Measurements from ENCODE around the gene GDI2. TPM values are rescaled to one million over a fixed set of nuclear protein-coding genes. Genes with fewer than 3 reads are reported as not detected.
A peak's percentile ranks its signal among the peaks of the same experiment; 100 is the strongest.

GDI2 gene
- total and polyA plus RNA-seq, 4 donors = 103 to 190 (median 155) TPM

DNA sequence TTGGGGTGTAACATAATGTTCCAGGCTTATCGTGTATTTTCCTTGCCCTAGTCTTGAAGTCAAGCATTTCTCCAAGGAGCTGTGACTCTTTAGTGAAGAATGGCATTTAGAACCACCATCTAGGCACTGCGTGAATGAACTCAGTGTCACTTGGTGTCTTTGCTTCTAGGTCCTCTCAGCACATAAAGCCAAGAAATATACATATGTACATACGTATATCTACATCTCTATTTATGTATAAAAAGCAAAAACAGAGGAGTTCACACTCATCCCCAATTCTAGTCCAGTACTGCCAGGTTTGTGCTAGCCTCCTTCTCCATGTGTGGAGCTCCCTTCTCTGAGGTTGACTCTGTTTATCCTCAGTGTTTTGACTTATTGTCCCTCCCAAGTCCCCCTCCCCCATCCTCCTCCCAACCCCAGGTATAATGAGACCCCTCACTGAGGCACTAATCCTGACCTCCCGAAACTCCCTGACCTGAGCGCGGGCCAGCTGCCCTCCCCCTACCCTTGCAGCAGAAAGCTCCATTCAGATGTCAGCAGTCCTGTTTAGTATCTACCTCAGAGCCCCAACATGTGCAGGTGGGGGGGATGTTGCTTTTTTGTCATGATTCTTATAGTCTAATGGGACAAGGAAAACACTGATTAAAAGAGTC is 61.5 kb downstream of the GDI2 start:
- Histone ChIP-seq H3K4me1 (ENCODE audit: control insufficient read depth in 4 of 4, insufficient read depth in 4 of 4, low read length in 3 of 4) (peaks cover 0 to 7% (median 0%) of the 10 kb centered on the region in 4 donors), H3K36me3 (ENCODE audit: control insufficient read depth in 4 of 4, insufficient read depth in 3 of 4, low read depth in 1 of 4, low read length in 3 of 4) (peaks cover 4 to 22% (median 14%) of the 10 kb centered on the region in 4 donors), H3K9ac (ENCODE audit: low read depth in 1 of 2, low read length in 2 of 2) (peak overlapping the region in 1 of 2 donors; percentile 32), H3K9me3 (ENCODE audit: control insufficient read depth in 4 of 4, low read length in 3 of 4) (no peaks in the 10 kb centered on the region), H3K4me3 (ENCODE audit: low read depth in 1 of 3, low read length in 3 of 3) (no peak overlapping the region), H3K27me3 (ENCODE audit: control insufficient read depth in 4 of 4, insufficient read depth in 4 of 4, low read length in 3 of 4) (no peaks in the 10 kb centered on the region), H3K27ac (ENCODE audit: low read depth in 1 of 2, low read length in 2 of 2) (peak overlapping the region; percentile 87 to 89)
- TF ChIP-seq NR2F2 (IDR thresholded peaks at IDR 0.05) (no peak), RXRA (IDR thresholded peaks at IDR 0.05) (no peak), SP1 (IDR thresholded peaks at IDR 0.05) (no peak), RAD21 (IDR thresholded peaks at IDR 0.05) (no peak)
- TF ChIP-seq, protein P1, sequence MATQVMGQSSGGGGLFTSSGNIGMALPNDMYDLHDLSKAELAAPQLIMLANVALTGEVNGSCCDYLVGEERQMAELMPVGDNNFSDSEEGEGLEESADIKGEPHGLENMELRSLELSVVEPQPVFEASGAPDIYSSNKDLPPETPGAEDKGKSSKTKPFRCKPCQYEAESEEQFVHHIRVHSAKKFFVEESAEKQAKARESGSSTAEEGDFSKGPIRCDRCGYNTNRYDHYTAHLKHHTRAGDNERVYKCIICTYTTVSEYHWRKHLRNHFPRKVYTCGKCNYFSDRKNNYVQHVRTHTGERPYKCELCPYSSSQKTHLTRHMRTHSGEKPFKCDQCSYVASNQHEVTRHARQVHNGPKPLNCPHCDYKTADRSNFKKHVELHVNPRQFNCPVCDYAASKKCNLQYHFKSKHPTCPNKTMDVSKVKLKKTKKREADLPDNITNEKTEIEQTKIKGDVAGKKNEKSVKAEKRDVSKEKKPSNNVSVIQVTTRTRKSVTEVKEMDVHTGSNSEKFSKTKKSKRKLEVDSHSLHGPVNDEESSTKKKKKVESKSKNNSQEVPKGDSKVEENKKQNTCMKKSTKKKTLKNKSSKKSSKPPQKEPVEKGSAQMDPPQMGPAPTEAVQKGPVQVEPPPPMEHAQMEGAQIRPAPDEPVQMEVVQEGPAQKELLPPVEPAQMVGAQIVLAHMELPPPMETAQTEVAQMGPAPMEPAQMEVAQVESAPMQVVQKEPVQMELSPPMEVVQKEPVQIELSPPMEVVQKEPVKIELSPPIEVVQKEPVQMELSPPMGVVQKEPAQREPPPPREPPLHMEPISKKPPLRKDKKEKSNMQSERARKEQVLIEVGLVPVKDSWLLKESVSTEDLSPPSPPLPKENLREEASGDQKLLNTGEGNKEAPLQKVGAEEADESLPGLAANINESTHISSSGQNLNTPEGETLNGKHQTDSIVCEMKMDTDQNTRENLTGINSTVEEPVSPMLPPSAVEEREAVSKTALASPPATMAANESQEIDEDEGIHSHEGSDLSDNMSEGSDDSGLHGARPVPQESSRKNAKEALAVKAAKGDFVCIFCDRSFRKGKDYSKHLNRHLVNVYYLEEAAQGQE (IDR thresholded peaks at IDR 0.05) = no peak
- TF ChIP-seq, protein P2, sequence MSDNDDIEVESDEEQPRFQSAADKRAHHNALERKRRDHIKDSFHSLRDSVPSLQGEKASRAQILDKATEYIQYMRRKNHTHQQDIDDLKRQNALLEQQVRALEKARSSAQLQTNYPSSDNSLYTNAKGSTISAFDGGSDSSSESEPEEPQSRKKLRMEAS (IDR thresholded peaks at IDR 0.05) = no peak
- DNase-seq (ENCODE audit: low spot score) = no peak
- whole genome bisulfite sequencing = 74% methylated on average over 6 of the region's 6 CpGs

DNA sequence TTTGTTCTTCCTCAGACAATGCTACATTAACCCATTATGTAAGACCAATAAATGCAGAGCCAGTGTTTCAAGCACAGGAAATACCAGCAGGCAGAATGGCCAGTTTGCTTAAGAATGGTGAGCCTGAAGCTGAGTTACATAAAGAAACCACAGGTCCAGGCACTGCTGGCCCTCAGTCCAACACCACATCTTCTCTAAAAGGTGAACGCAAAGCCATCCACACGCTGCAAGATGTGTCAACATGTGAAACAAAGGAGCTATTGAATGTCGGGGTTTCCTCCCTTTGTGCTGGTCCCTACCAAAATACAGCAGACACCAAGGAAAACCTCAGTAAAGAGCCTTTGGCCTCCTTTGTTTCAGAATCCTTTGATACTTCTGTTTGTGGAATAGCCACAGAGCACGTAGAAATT is 64.8 kb downstream of the GDI2 start:
- no peaks in the 10 kb centered on the region for H3K27me3 ChIP-seq (ENCODE audit: control insufficient read depth in 4 of 4, insufficient read depth in 4 of 4, low read length in 3 of 4)
- H3K36me3 ChIP-seq (ENCODE audit: control insufficient read depth in 4 of 4, insufficient read depth in 3 of 4, low read depth in 1 of 4, low read length in 3 of 4) = peaks cover 5 to 25% (median 21%) of the 10 kb centered on the region in 4 donors
- WGBS = 94% methylated on average over 4 of the region's 4 CpGs

DNA sequence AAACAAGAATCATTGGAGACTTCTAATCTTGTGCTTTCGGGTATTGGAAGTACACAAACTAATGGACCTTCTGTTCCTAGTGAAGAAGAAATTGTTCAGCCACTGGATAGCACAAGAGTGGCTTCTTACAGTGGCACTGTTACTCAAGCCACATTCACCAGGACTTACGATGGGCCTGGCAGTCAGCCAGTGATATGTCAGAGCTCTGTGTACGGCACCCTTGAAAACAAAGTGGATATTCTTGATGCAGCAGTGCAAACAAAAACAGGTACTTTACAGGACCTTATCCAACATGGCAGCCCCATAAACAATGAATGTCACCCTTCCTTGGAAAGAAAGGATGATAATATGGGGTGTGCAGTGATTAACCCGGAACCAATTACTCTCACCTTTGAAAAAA is 67.0 kb downstream of the GDI2 start:
- H3K4me3 ChIP-seq (ENCODE audit: low read depth in 1 of 3, low read length in 3 of 3) = no peak overlapping the region
- no peak for DNase-seq (ENCODE audit: low spot score)
- no peak overlapping the region for H3K9ac ChIP-seq (ENCODE audit: low read depth in 1 of 2, low read length in 2 of 2)
- no peaks in the 10 kb centered on the region for H3K4me1 ChIP-seq (ENCODE audit: control insufficient read depth in 4 of 4, insufficient read depth in 4 of 4, low read length in 3 of 4)
- no peak overlapping the region for H3K27ac ChIP-seq (ENCODE audit: low read depth in 1 of 2, low read length in 2 of 2)
- no peaks in the 10 kb centered on the region for H3K9me3 ChIP-seq (ENCODE audit: control insufficient read depth in 4 of 4, low read length in 3 of 4)
- H3K27me3 ChIP-seq (ENCODE audit: control insufficient read depth in 4 of 4, insufficient read depth in 4 of 4, low read length in 3 of 4) = no peaks in the 10 kb centered on the region
- 89% methylated on average over 4 of the region's 4 CpGs for WGBS
- H3K36me3 ChIP-seq (ENCODE audit: control insufficient read depth in 4 of 4, insufficient read depth in 3 of 4, low read depth in 1 of 4, low read length in 3 of 4) = peaks cover 5 to 39% (median 31%) of the 10 kb centered on the region in 4 donors
- no peak for TF ChIP-seq GABPA (IDR thresholded peaks at IDR 0.05 in 1 of 2, conservative IDR thresholded peaks at IDR 0.05 in 1 of 2)
- no peak for TF ChIP-seq RXRA (IDR thresholded peaks at IDR 0.05)
- no peak for TF ChIP-seq JUND (IDR thresholded peaks at IDR 0.05)
- no peak for TF ChIP-seq SP1 (IDR thresholded peaks at IDR 0.05)
- no peak for TF ChIP-seq TAF1 (conservative IDR thresholded peaks at IDR 0.05)
- TF ChIP-seq, protein P3, sequence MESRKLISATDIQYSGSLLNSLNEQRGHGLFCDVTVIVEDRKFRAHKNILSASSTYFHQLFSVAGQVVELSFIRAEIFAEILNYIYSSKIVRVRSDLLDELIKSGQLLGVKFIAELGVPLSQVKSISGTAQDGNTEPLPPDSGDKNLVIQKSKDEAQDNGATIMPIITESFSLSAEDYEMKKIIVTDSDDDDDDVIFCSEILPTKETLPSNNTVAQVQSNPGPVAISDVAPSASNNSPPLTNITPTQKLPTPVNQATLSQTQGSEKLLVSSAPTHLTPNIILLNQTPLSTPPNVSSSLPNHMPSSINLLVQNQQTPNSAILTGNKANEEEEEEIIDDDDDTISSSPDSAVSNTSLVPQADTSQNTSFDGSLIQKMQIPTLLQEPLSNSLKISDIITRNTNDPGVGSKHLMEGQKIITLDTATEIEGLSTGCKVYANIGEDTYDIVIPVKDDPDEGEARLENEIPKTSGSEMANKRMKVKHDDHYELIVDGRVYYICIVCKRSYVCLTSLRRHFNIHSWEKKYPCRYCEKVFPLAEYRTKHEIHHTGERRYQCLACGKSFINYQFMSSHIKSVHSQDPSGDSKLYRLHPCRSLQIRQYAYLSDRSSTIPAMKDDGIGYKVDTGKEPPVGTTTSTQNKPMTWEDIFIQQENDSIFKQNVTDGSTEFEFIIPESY (IDR thresholded peaks at IDR 0.05) = no peak
- TF ChIP-seq, protein P4, sequence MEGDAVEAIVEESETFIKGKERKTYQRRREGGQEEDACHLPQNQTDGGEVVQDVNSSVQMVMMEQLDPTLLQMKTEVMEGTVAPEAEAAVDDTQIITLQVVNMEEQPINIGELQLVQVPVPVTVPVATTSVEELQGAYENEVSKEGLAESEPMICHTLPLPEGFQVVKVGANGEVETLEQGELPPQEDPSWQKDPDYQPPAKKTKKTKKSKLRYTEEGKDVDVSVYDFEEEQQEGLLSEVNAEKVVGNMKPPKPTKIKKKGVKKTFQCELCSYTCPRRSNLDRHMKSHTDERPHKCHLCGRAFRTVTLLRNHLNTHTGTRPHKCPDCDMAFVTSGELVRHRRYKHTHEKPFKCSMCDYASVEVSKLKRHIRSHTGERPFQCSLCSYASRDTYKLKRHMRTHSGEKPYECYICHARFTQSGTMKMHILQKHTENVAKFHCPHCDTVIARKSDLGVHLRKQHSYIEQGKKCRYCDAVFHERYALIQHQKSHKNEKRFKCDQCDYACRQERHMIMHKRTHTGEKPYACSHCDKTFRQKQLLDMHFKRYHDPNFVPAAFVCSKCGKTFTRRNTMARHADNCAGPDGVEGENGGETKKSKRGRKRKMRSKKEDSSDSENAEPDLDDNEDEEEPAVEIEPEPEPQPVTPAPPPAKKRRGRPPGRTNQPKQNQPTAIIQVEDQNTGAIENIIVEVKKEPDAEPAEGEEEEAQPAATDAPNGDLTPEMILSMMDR (IDR thresholded peaks at IDR 0.05; ENCODE audit: low read depth, low read length, missing input control) = no peak
- TF ChIP-seq, protein P1 (IDR thresholded peaks at IDR 0.05) = no peak
- no peak for TF ChIP-seq FOXA2 (IDR thresholded peaks at IDR 0.05)
- TF ChIP-seq NR2F2 (IDR thresholded peaks at IDR 0.05) = no peak
- TF ChIP-seq, protein P2 (IDR thresholded peaks at IDR 0.05) = no peak

More for the DNA sequence above, 64.8 kb downstream of the GDI2 start:
- Histone ChIP-seq H3K9ac (ENCODE audit: low read depth in 1 of 2, low read length in 2 of 2) (no peak overlapping the region), H3K4me1 (ENCODE audit: control insufficient read depth in 4 of 4, insufficient read depth in 4 of 4, low read length in 3 of 4) (peaks cover 0 to 7% (median 0%) of the 10 kb centered on the region in 4 donors), H3K4me3 (ENCODE audit: low read depth in 1 of 3, low read length in 3 of 3) (no peak overlapping the region), H3K9me3 (ENCODE audit: control insufficient read depth in 4 of 4, low read length in 3 of 4) (no peaks in the 10 kb centered on the region), H3K27ac (ENCODE audit: low read depth in 1 of 2, low read length in 2 of 2) (no peak overlapping the region)
- TF ChIP-seq RAD21 (IDR thresholded peaks at IDR 0.05) = no peak
- TF ChIP-seq HNF4G (IDR thresholded peaks at IDR 0.05) = no peak
- TF ChIP-seq, protein P2 (IDR thresholded peaks at IDR 0.05) = no peak
- TF ChIP-seq EGR1 (IDR thresholded peaks at IDR 0.05; ENCODE audit: low read depth in 2 of 2) = no peak
- TF ChIP-seq HNF4A (conservative IDR thresholded peaks at IDR 0.05) = no peak
- TF ChIP-seq RXRA (IDR thresholded peaks at IDR 0.05) = no peak
- no peak for DNase-seq (ENCODE audit: low spot score)
